Measurements from ENCODE around the gene UBAC2.

Gene UBAC2

DNA sequence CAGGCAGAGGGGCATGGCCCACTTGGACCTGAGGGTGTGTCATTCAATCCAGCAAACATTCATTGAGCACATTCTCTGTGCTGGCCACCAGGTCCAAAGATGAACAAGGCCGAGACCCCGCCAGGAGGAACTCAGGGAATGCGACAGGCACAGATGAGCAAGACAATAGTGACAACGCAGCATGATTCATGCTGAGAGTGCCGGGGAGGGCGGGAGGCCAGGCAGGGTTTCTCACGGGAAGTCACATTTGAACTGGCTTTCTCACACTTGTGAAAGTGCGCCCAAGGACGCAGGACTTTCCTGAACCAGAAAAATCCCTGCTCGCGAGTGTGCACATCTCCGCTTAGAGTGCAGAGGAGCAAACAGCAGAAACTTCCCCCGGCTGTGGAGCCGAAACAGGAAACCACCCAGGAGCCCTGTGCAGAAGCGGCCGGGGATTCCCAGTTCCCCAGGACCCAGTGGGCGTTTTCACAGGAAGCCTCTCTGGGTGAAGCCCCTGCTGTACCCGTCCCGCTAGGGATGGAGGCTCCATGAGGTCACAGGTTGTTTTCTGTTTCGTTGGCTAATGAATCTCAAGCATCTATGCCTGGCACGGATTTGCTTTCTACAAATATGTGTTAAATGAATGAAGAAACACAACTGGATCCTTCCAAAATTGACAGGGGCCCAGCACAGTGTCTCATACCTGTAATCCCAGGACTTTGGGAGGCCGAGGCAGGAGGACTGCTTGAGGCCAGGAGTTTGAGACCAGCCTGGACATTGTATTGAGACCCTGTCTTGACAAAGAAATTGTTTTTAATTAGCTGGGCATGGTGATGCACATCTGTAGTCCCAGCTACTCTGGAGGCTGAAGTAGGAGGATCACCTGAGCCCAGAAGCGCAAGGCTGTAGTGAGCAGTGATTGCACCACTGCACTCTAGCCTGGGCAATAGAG, 232.2 kb downstream of the UBAC2 start:
- Histone ChIP-seq H3K4me1 (ENCODE audit: insufficient read depth, poor library complexity, severe bottlenecking) (no peaks in the 10 kb centered on the region), H3K9me3 (ENCODE audit: severe bottlenecking) (no peaks in the 10 kb centered on the region), H3K27me3 (ENCODE audit: insufficient read depth, poor library complexity, severe bottlenecking) (no peaks in the 10 kb centered on the region), H3K27ac (ENCODE audit: poor library complexity, severe bottlenecking) (no peak overlapping the region), H3K36me3 (ENCODE audit: low read depth) (no peaks in the 10 kb centered on the region), H3K4me3 (ENCODE audit: severe bottlenecking) (no peak overlapping the region)
- ATAC-seq (ENCODE audit: low read depth) (peak; percentile 56), DNase-seq (ENCODE audit: low spot score) (no peak)
- TF ChIP-seq, protein P1, sequence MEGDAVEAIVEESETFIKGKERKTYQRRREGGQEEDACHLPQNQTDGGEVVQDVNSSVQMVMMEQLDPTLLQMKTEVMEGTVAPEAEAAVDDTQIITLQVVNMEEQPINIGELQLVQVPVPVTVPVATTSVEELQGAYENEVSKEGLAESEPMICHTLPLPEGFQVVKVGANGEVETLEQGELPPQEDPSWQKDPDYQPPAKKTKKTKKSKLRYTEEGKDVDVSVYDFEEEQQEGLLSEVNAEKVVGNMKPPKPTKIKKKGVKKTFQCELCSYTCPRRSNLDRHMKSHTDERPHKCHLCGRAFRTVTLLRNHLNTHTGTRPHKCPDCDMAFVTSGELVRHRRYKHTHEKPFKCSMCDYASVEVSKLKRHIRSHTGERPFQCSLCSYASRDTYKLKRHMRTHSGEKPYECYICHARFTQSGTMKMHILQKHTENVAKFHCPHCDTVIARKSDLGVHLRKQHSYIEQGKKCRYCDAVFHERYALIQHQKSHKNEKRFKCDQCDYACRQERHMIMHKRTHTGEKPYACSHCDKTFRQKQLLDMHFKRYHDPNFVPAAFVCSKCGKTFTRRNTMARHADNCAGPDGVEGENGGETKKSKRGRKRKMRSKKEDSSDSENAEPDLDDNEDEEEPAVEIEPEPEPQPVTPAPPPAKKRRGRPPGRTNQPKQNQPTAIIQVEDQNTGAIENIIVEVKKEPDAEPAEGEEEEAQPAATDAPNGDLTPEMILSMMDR (IDR thresholded peaks at IDR 0.05; ENCODE audit: poor library complexity, severe bottlenecking) = no peak

DNA sequence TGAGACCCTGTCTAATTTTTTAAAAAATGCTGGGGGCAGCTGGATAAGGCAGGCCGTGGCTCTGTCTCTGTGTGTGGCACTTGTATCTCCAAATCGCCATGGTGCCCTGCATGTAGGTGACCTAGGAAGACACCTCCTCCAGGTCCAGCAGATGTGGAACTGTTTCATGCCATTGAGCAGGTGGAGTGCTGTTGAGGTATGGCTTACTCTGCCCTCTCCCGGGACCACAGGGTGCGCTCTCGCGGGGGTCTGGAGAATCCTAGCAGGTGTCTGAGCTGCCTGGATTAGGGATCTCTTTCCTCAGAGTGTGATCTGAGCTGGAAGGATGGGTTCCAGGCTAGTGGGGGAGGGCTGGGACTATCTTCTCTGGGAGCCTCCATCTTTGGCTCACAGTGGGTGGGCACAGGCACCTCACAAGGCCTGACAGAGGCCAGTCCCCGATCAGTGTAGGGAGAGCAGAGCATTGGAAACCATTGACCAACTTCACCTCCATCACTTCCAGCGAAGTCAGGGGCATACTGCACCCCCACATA, 233.0 kb downstream of the UBAC2 start:
- no peak for ATAC-seq (ENCODE audit: low read depth)
- Histone ChIP-seq H3K27me3 (ENCODE audit: insufficient read depth, poor library complexity, severe bottlenecking) (no peaks in the 10 kb centered on the region), H3K9me3 (ENCODE audit: severe bottlenecking) (no peaks in the 10 kb centered on the region), H3K4me3 (ENCODE audit: severe bottlenecking) (no peak overlapping the region), H3K4me1 (ENCODE audit: insufficient read depth, poor library complexity, severe bottlenecking) (no peaks in the 10 kb centered on the region), H3K27ac (ENCODE audit: poor library complexity, severe bottlenecking) (no peak overlapping the region), H3K36me3 (ENCODE audit: low read depth) (no peaks in the 10 kb centered on the region)
- TF ChIP-seq, protein P1 (IDR thresholded peaks at IDR 0.05; ENCODE audit: poor library complexity, severe bottlenecking) = no peak
- DNase-seq (ENCODE audit: low spot score) = no peak

DNA sequence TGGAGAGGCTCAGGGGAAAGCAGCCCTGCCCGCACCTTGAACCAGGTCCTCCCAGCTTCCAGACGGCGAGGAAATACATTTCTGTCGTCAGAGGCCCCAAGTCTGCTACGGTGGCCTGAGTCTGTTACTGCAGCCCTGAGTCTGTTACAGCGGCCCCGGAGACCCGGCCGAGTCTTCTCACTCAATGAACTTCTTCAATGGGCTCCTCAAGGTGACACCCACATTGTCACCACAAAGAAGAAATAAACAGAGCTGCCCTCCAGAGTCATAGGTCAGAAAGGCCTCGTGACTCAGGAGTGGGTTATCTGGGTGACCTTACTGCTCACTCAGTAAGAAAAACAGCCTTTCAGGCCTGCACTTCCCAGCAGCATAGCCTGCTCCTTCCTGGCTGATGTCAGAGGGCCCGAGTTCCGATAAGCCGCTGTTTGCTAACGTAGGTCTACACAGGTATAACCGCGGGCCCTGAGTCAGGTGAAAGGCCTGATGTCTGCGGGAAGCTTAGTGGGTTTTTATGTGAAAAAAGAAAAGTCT, 233.7 kb downstream of the UBAC2 start:
- no peaks in the 10 kb centered on the region for H3K9me3 ChIP-seq (ENCODE audit: severe bottlenecking)
- H3K36me3 ChIP-seq (ENCODE audit: low read depth) = no peaks in the 10 kb centered on the region
- no peak overlapping the region for H3K4me3 ChIP-seq (ENCODE audit: severe bottlenecking)
- TF ChIP-seq, protein P1 (IDR thresholded peaks at IDR 0.05; ENCODE audit: poor library complexity, severe bottlenecking) = no peak
- no peak for ATAC-seq (ENCODE audit: low read depth)
- no peaks in the 10 kb centered on the region for H3K4me1 ChIP-seq (ENCODE audit: insufficient read depth, poor library complexity, severe bottlenecking)
- no peaks in the 10 kb centered on the region for H3K27me3 ChIP-seq (ENCODE audit: insufficient read depth, poor library complexity, severe bottlenecking)
- no peak overlapping the region for H3K27ac ChIP-seq (ENCODE audit: poor library complexity, severe bottlenecking)
- DNase-seq (ENCODE audit: low spot score) = no peak

DNA sequence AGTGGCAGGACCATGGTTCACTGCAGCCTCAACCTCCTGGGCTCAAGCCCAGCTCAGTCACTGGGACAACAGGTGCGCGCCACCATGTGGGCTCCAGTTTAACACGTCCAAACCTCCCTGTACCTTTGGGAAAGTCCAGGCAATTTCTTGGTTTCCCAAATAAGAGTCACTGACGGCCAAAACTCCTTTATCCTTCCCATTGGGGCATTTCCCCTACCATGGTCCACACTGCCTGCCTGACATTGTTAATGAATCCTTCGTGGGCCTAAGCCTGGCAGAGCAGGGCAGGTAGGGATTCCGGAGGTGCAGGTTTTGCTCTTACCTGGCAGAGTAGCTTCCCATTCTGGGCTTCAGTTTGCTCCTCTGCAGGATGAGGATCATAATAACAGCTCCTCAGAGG, 234.5 kb downstream of the UBAC2 start:
- TF ChIP-seq, protein P1 (IDR thresholded peaks at IDR 0.05; ENCODE audit: poor library complexity, severe bottlenecking) = no peak
- no peak overlapping the region for H3K4me3 ChIP-seq (ENCODE audit: severe bottlenecking)
- H3K36me3 ChIP-seq (ENCODE audit: low read depth) = no peaks in the 10 kb centered on the region
- H3K4me1 ChIP-seq (ENCODE audit: insufficient read depth, poor library complexity, severe bottlenecking) = no peaks in the 10 kb centered on the region
- H3K27ac ChIP-seq (ENCODE audit: poor library complexity, severe bottlenecking) = no peak overlapping the region
- no peaks in the 10 kb centered on the region for H3K9me3 ChIP-seq (ENCODE audit: severe bottlenecking)
- no peaks in the 10 kb centered on the region for H3K27me3 ChIP-seq (ENCODE audit: insufficient read depth, poor library complexity, severe bottlenecking)
- ATAC-seq (ENCODE audit: low read depth) = no peak
- no peak for DNase-seq (ENCODE audit: low spot score)
